MCF 10A (cell line): ENCODE data around the gene CYTH3. TPM values are rescaled to one million over a fixed set of nuclear protein-coding genes. Genes with fewer than 3 reads are reported as not detected.

Experiments used
- BruUV-seq: library from RNA; stranded (reverse); fragments of 400-500 nt; replicated peaks from 2 replicates; lab custom pipeline; 2021; lab: Mats Ljungman, UMichigan
- CTCF ChIA-PET: fragments of 300-600 bp; sonication (Branson Sonifier 250); formaldehyde crosslinking; extraction: SDS; loops from one replicate; lab custom pipeline; 2021; ENCODE audit warnings: antibody characterized with exemption, inconsistent platforms; lab: Yijun Ruan, JAX
- POLR2A ChIA-PET: fragments of 300-600, 350-650 bp; sonication (Branson Sonifier 250); formaldehyde crosslinking; extraction: SDS; loops from one replicate; lab custom pipeline; 2020; ENCODE audit warnings: antibody characterized with exemption, inconsistent platforms; lab: Yijun Ruan, JAX
- DNase-seq: peaks from one replicate; pipeline ENCODE4 v3.0.0-alpha.2; 2018; ENCODE audit not compliant: unreplicated experiment
- H3K27ac Mint-ChIP-seq: one replicate; pipeline ENCODE4 v1.8.0; 2022; ENCODE audit warnings: mild to moderate bottlenecking, low read depth, mixed read lengths; ENCODE audit not compliant: unreplicated experiment
- H3K27me3 Mint-ChIP-seq: one replicate; pipeline ENCODE4 v1.8.0; 2022; ENCODE audit warnings: mixed read lengths; ENCODE audit not compliant: insufficient read depth, unreplicated experiment
- H3K36me3 Mint-ChIP-seq: one replicate; pipeline ENCODE4 v1.8.0; 2022; ENCODE audit warnings: mild to moderate bottlenecking, moderate library complexity, mixed read lengths; ENCODE audit not compliant: insufficient read depth, unreplicated experiment
- H3K4me1 Mint-ChIP-seq: one replicate; pipeline ENCODE4 v1.8.0; 2022; ENCODE audit warnings: mixed read lengths; ENCODE audit not compliant: insufficient read depth, unreplicated experiment
- H3K4me3 Mint-ChIP-seq: one replicate; pipeline ENCODE4 v1.8.0; 2022; ENCODE audit warnings: mild to moderate bottlenecking, moderate library complexity, mixed read lengths; ENCODE audit not compliant: unreplicated experiment
- H3K9me3 Mint-ChIP-seq: one replicate; pipeline ENCODE4 v1.8.0; 2022; ENCODE audit warnings: mixed read lengths; ENCODE audit not compliant: unreplicated experiment
- CTCF ChIP-seq: fragments of 200-600 bp; IDR thresholded peaks from one replicate; pipeline ENCODE4 v1.8.0; 2022; ENCODE audit warnings: antibody characterized with exemption, mild to moderate bottlenecking; ENCODE audit not compliant: unreplicated experiment
- intact Hi-C: fragments of 100-400 bp; cut with micrococcal nuclease; formaldehyde crosslinking; loops from 2 replicates; pipeline ENCODE4 v1.14.1; 2022
- total RNA-seq: library from RNA; stranded (reverse); gene quantifications from 2 replicates; pipeline ENCODE4 v1.2.3, GENCODE V29; 2022

The CYTH3 gene
- total RNA-seq, 1 experiment from 2014 or later = 23.5 TPM

GRCh38 chr7:6178298-6179029 lies 94.0 kb downstream of the CYTH3 start:
- no peak overlapping the region for H3K27ac Mint-ChIP-seq
- no peak for DNase-seq

GRCh38 chr7:6175645-6176044 lies 96.8 kb downstream of the CYTH3 start:
- H3K4me1 Mint-ChIP-seq = peaks cover 5% of the 10 kb centered on the region
- BruUV-seq = no TSS peak
- H3K27me3 Mint-ChIP-seq = no peaks in the 10 kb centered on the region
- no peak overlapping the region for H3K27ac Mint-ChIP-seq
- no peaks in the 10 kb centered on the region for H3K9me3 Mint-ChIP-seq
- CTCF ChIA-PET = no interaction called here
- POLR2A ChIA-PET = interaction anchor here (0.6 to 1.5 kb wide), 4 partner anchors 9 to 107 kb away, joined by 3 to 6 read pairs (median 4); no protein-coding TSS in a partner anchor
- peak; percentile 79 for DNase-seq
- no peak for TF ChIP-seq CTCF
- intact Hi-C loops = loop anchor here (5.0 kb wide), 2 partner anchors 97 to 147 kb away; partner anchors contain the start of gene CYTH3
- peaks cover 37% of the 10 kb centered on the region for H3K36me3 Mint-ChIP-seq
- H3K4me3 Mint-ChIP-seq = no peak overlapping the region

More at GRCh38 chr7:6178298-6179029, 94.0 kb downstream of the CYTH3 start:
- H3K9me3 Mint-ChIP-seq = no peaks in the 10 kb centered on the region
- H3K27me3 Mint-ChIP-seq = no peaks in the 10 kb centered on the region
- no TSS peak for BruUV-seq
- ChIA-PET CTCF (interaction anchor here (0.7 kb wide), 1 partner anchor 146 kb away, joined by 5 read pairs; no protein-coding TSS in a partner anchor), POLR2A (no interaction called here)
- intact Hi-C loops = loop anchor here (5.0 kb wide), 2 partner anchors 94 to 144 kb away; partner anchors contain the start of gene CYTH3
- peaks cover 25% of the 10 kb centered on the region for H3K36me3 Mint-ChIP-seq
- no peak for TF ChIP-seq CTCF
- H3K4me3 Mint-ChIP-seq = no peak overlapping the region
- H3K4me1 Mint-ChIP-seq = peaks cover 5% of the 10 kb centered on the region

DNA sequence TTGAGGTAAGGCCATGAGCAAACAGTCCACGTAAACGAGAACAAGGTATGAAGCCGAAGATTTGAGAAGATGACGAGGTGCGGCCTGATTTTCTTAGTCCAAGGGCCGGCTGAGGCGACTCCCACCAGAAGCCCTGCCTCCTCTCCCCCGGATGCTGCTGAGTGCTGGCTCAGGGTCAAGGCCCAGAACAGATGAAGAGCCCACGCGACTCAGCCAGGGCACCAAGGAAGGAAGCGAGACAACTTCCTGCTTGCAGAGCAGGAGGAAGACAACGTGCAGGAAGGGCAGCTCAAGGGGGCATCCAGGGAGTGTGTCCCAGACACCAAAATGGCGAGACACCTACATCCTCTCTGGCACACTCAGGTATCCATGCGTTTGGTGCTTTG lies 99.5 kb downstream of the CYTH3 start:
- peaks cover 5% of the 10 kb centered on the region for H3K4me1 Mint-ChIP-seq
- intact Hi-C loops = no loop called here
- no peak overlapping the region for H3K4me3 Mint-ChIP-seq
- no peak for TF ChIP-seq CTCF
- H3K9me3 Mint-ChIP-seq = no peaks in the 10 kb centered on the region
- ChIA-PET POLR2A (no interaction called here), CTCF (interaction anchor here (0.6 to 0.7 kb wide), 3 partner anchors 105 to 319 kb away, joined by 3 read pairs; no protein-coding TSS in a partner anchor)
- H3K36me3 Mint-ChIP-seq = peaks cover 32% of the 10 kb centered on the region
- BruUV-seq = no TSS peak
- no peak overlapping the region for H3K27ac Mint-ChIP-seq
- H3K27me3 Mint-ChIP-seq = no peaks in the 10 kb centered on the region
- DNase-seq = no peak

DNA sequence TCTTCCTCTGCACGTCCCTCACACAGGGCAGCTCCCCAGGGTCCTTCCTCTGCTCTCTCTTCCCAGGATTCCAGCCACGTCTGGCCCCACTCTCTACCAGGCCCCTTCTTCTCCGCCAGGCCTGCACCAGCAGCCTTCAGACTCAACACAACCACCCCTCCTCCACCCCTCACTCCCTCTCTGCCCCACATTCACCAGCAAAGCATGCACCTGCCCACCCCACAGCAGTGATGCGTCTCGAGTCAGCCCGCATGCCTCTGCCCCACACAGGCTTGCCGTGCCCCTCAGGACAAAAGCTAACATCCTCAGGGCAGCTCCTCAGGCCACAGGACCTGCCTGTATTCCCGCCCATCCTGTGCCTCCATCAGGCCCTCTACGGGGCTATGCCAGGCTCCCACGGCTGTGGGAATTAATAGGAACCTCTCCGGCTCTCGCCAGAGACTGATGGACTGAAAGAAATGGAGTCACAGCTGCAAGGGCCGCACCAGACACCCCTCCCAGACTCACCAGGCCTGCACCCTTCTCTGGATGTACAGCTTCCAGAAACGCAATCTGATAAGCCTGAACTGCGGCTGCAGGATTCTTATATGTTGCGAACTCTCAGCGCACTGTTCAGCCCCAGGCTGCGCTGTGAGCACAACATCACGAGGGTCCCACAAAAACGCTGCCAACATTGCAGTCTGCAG lies 100.1 kb downstream of the CYTH3 start:
- BruUV-seq = no TSS peak
- CTCF ChIA-PET = interaction anchor here (0.6 to 0.7 kb wide), 2 partner anchors 105 to 318 kb away, joined by 3 read pairs; no protein-coding TSS in a partner anchor

More for the DNA sequence above, 100.1 kb downstream of the CYTH3 start:
- Mint-ChIP-seq H3K27me3 (no peaks in the 10 kb centered on the region), H3K36me3 (peaks cover 35% of the 10 kb centered on the region), H3K27ac (no peak overlapping the region), H3K4me3 (no peak overlapping the region), H3K4me1 (peaks cover 5% of the 10 kb centered on the region), H3K9me3 (no peaks in the 10 kb centered on the region)
- no peak for DNase-seq
- no peak for TF ChIP-seq CTCF
- POLR2A ChIA-PET = no interaction called here
- intact Hi-C loops = no loop called here
